ENCODE results near the gene GCNT2. TPM values are rescaled to one million over a fixed set of nuclear protein-coding genes. Genes with fewer than 3 reads are reported as not detected.

GCNT2 gene
- total RNA-seq, 1 donor from 2014 or later: 32.2 TPM

- no peak for TF ChIP-seq CTCF (IDR thresholded peaks at IDR 0.05)
- ATAC-seq (no peak), DNase-seq (no peak)
- no peaks in the 10 kb centered on the region for H3K9me3 ChIP-seq
- no peak overlapping the region for H3K4me3 ChIP-seq
- intact Hi-C loops (cut with DNase I): no loop called here
- no peaks in the 10 kb centered on the region for H3K27me3 ChIP-seq (ENCODE audit: low read depth)
- no peaks in the 10 kb centered on the region for H3K4me1 ChIP-seq
- H3K27ac ChIP-seq: no peak overlapping the region
- H3K36me3 ChIP-seq: no peaks in the 10 kb centered on the region
Measured at GRCh38 chr6:10507715-10508114, 13.4 kb upstream of the GCNT2 start.

GRCh38 chr6:10510592-10511367 is 10.4 kb upstream of the GCNT2 start:
- TF ChIP-seq CTCF (IDR thresholded peaks at IDR 0.05): peak; percentile 68
- no peaks in the 10 kb centered on the region for H3K36me3 ChIP-seq
- no peaks in the 10 kb centered on the region for H3K4me1 ChIP-seq
- intact Hi-C loops (cut with DNase I): no loop called here
- no peak overlapping the region for H3K27ac ChIP-seq
- peak; percentile 96 to 99 for ATAC-seq
- peak overlapping the region; percentile 9 for H3K4me3 ChIP-seq
- no peaks in the 10 kb centered on the region for H3K9me3 ChIP-seq
- DNase-seq: peak; percentile 80
- H3K27me3 ChIP-seq (ENCODE audit: low read depth): no peaks in the 10 kb centered on the region

GRCh38 chr6:10511477-10511876 is 9.7 kb upstream of the GCNT2 start:
- DNase-seq (no peak), ATAC-seq (peak; percentile 40 to 85)
- Histone ChIP-seq H3K27me3 (ENCODE audit: low read depth) (no peaks in the 10 kb centered on the region), H3K4me3 (no peak overlapping the region), H3K36me3 (no peaks in the 10 kb centered on the region), H3K27ac (no peak overlapping the region), H3K4me1 (no peaks in the 10 kb centered on the region), H3K9me3 (no peaks in the 10 kb centered on the region)
- TF ChIP-seq CTCF (IDR thresholded peaks at IDR 0.05): no peak
- intact Hi-C loops (cut with DNase I): no loop called here

- TF ChIP-seq CTCF (IDR thresholded peaks at IDR 0.05): no peak
Measured at GRCh38 chr6:10513544-10513943, 7.6 kb upstream of the GCNT2 start.

GRCh38 chr6:10514049-10514780 is 6.9 kb upstream of the GCNT2 start:
- Histone ChIP-seq H3K4me1 (peaks cover 7% of the 10 kb centered on the region), H3K9me3 (no peaks in the 10 kb centered on the region), H3K27ac (no peak overlapping the region), H3K27me3 (ENCODE audit: low read depth) (no peaks in the 10 kb centered on the region), H3K36me3 (no peaks in the 10 kb centered on the region), H3K4me3 (no peak overlapping the region)
- DNase-seq (no peak), ATAC-seq (no peak)
- TF ChIP-seq CTCF (IDR thresholded peaks at IDR 0.05): no peak
- intact Hi-C loops (cut with DNase I): no loop called here

More at GRCh38 chr6:10513544-10513943, 7.6 kb upstream of the GCNT2 start:
- ATAC-seq (no peak), DNase-seq (no peak)
- intact Hi-C loops (cut with DNase I): no loop called here
- H3K27me3 ChIP-seq (ENCODE audit: low read depth): no peaks in the 10 kb centered on the region
- H3K4me3 ChIP-seq: no peak overlapping the region
- H3K9me3 ChIP-seq: no peaks in the 10 kb centered on the region
- H3K36me3 ChIP-seq: no peaks in the 10 kb centered on the region
- peaks cover under 1% of the 10 kb centered on the region for H3K4me1 ChIP-seq
- H3K27ac ChIP-seq: no peak overlapping the region

All from lower lobe of right lung (tissue), 2 donors.